NCI-H2227 treated with DMSO at 0.1 percent for 48 hours (cell line): ENCODE measurements around the gene FAM200B.
"Not testable (repeated sequence)": the region's sequence is repeated elsewhere in the genome, so short reads cannot be mapped to it uniquely, and the experiment has no call there.

ENCODE experiments used
- DNase-seq: peaks from one replicate; lab custom pipeline; 2025; lab: John Stamatoyannopoulos, UW

FAM200B gene

GRCh38 chr4:15696866-15697265 is 15.2 kb downstream of the FAM200B start:
- no peak for DNase-seq

GRCh38 chr4:15702941-15703403 is 21.3 kb downstream of the FAM200B start, which contains the start of gene BST1:
Gene BST1, plus strand, starts transcription at chr4:15703065. Its CDS starts 80 bp downstream, at chr4:15703145.
- peak; percentile 26 for DNase-seq

GRCh38 chr4:15703439-15703838 is 21.8 kb downstream of the FAM200B start:
- no peak for DNase-seq

- no peak for DNase-seq
Measured at GRCh38 chr4:15704129-15704528, 22.5 kb downstream of the FAM200B start.

- DNase-seq: no peak
Measured at GRCh38 chr4:15706646-15707362, 25.2 kb downstream of the FAM200B start.

GRCh38 chr4:15707363-15707715 is 25.7 kb downstream of the FAM200B start:
- DNase-seq: no peak

- DNase-seq: no peak
Measured at GRCh38 chr4:15711762-15712161, 30.1 kb downstream of the FAM200B start.

GRCh38 chr4:15712214-15712613 is 30.6 kb downstream of the FAM200B start:
- DNase-seq: no peak

- DNase-seq: no peak
Measured at GRCh38 chr4:15714141-15714540, 32.5 kb downstream of the FAM200B start.

- no peak for DNase-seq
Measured at GRCh38 chr4:15714646-15715435, 33.2 kb downstream of the FAM200B start.

- no peak for DNase-seq
Measured at GRCh38 chr4:15716115-15716514, 34.5 kb downstream of the FAM200B start.

- no peak for DNase-seq
Measured at GRCh38 chr4:15717086-15717485, 35.5 kb downstream of the FAM200B start.

- no peak for DNase-seq
Measured at GRCh38 chr4:15717657-15718416, 36.2 kb downstream of the FAM200B start.

GRCh38 chr4:15718465-15718864 is 36.8 kb downstream of the FAM200B start:
- DNase-seq: no peak

- no peak for DNase-seq
Measured at GRCh38 chr4:15718959-15719358, 37.3 kb downstream of the FAM200B start.

- no peak for DNase-seq
Measured at GRCh38 chr4:15719506-15719905, 37.9 kb downstream of the FAM200B start.

GRCh38 chr4:15720851-15721250 is 39.2 kb downstream of the FAM200B start:
- DNase-seq: no peak

GRCh38 chr4:15725608-15726007 is 44.0 kb downstream of the FAM200B start:
- no peak for DNase-seq

GRCh38 chr4:15729910-15730533 is 48.4 kb downstream of the FAM200B start:
- DNase-seq: peak; percentile 11

GRCh38 chr4:15733061-15733460 is 51.4 kb downstream of the FAM200B start:
- DNase-seq: not testable (repeated sequence)

- no peak for DNase-seq
Measured at GRCh38 chr4:15735536-15735935, 53.9 kb downstream of the FAM200B start.

GRCh38 chr4:15736514-15737050 is 55.0 kb downstream of the FAM200B start:
- DNase-seq: no peak
